ENCODE data around the gene ANKFN1.

ANKFN1 gene, protein sequence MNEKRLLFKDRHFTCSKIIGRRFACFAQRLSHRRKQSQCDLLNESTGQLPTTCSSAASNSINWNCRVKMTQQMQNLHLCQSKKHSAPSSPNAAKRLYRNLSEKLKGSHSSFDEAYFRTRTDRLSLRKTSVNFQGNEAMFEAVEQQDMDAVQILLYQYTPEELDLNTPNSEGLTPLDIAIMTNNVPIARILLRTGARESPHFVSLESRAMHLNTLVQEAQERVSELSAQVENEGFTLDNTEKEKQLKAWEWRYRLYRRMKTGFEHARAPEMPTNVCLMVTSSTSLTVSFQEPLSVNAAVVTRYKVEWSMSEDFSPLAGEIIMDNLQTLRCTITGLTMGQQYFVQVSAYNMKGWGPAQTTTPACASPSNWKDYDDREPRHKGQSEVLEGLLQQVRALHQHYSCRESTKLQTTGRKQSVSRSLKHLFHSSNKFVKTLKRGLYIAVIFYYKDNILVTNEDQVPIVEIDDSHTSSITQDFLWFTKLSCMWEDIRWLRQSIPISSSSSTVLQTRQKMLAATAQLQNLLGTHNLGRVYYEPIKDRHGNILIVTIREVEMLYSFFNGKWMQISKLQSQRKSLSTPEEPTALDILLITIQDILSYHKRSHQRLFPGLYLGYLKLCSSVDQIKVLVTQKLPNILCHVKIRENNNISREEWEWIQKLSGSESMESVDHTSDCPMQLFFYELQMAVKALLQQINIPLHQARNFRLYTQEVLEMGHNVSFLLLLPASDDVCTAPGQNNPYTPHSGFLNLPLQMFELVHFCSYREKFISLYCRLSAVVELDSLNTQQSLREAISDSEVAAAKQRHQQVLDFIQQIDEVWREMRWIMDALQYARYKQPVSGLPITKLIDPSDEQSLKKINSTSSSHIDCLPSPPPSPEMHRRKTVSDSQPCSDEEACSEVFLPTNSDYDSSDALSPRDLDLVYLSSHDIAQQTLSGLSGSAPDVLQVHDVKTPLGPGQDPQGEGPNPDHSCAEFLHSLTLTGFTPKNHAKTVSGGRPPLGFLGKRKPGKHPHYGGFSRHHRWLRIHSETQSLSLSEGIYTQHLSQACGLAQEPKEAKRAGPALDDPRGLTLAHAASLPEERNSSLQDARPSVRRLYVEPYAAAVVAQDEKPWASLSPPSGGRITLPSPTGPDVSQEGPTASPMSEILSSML

DNA sequence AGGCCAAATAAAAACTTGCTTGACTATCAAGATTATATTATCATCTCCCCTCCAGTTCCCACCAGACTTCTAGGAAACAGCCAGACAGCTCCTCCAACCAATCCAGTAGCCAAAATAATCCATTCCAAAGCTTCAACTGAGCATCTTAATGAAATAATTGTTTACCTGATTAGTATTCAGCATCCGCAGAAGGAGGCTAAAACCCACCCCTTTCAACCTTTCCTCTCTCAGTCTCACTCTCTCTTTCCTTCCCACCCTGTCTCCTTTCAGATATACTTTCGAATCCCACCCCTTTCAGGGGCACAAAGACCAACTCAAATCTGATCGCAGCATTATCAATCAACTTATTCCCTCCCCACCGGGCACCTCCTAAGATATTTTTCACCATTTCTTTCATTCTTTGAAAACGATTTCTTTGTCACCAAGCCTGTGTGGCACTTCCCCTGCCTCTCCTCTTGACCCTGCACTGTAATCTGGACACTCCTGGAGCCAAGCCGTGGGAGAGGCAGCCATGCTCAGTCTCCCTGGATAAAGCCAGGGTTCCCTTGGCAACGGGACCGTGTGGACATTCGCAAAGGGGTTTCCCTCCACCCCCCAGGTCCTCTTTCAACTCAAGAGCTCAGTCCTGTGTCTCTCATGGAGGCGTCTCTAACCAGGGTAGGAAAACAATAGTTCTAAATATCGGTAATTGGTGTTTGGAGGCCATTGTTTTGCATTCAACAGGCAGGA, at the start of gene ANKFN1:
Gene ANKFN1 (plus strand): TSS at position 602 of the 729 bp plus-strand sequence. CDS start 59,193 bp downstream, outside the sequence.
- no peak for DNase-seq

DNA sequence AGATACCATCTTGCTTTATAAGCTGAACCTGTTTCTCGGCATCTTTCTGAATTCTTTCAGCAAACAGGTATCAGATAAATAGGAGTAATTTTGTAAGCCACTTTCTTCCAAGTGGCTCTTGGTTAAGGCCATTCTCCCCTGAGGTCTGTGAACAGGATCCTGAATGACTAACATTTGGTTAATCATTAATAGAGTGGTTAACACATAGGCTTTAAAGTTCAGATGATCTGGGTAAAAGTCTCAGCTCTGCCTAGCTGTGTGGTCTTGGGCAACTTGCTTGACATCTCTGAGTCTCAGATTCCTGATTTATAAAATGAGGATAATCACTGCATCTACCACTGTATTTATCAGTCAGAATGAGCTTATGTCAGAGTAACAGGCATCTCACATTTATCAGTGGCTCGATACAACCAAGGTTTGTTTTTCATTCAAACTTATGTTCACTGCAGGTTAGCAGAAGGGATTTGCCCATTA, 44.4 kb upstream of the ANKFN1 start:
- DNase-seq, result no peak

DNA sequence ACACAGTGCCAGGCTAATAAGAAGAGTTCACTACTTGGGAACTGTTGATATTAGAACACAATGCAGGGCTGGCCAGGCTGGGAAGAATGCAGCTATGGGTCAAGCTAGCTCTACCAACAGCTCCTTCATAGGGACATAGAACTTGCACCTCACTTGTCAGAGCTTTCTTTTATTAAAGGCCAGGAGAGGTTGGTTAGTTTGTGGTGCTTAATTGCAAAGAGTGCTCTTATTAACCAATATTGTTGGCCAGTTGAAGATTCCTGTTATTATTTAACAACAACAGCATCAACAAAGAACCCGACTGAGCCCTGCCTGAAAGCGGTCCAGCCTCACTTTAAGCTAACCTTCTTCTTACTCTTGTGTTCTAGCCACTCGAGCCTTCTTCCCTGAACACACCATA, 43.4 kb upstream of the ANKFN1 start:
- no peak for DNase-seq

DNA sequence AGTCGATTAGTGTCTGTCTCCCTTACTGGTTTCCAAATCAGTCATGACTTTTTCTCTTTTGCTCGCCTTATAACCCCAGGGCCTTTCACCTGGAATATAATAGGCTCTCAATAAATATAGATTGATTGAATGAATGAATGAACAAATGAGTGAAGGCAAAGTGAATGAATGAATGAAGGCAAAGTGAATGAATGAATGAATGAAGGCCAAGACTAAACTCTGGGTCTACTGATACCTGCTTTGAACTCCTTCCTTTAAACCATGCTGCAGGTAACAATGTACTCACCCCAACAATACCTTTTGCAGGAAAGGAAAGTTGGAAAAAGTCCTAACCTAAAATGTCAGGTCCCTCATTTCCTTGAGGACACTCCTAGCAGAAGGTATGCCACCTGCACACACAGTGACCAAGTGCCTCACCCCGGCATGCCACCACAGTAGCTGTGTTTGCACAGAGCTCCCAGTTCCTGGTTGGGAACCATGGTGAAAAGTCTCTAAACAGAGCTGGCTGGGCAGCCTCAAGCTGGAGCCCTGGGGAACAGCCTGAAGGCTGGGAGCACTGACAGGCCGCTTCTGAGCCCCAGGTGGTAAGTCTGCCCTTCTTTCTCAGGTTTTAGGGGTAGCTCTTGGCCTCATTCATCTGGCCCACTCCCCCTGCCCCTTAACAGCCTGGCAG, 42.7 kb upstream of the ANKFN1 start:
- DNase-seq, result peak; percentile 70

DNA sequence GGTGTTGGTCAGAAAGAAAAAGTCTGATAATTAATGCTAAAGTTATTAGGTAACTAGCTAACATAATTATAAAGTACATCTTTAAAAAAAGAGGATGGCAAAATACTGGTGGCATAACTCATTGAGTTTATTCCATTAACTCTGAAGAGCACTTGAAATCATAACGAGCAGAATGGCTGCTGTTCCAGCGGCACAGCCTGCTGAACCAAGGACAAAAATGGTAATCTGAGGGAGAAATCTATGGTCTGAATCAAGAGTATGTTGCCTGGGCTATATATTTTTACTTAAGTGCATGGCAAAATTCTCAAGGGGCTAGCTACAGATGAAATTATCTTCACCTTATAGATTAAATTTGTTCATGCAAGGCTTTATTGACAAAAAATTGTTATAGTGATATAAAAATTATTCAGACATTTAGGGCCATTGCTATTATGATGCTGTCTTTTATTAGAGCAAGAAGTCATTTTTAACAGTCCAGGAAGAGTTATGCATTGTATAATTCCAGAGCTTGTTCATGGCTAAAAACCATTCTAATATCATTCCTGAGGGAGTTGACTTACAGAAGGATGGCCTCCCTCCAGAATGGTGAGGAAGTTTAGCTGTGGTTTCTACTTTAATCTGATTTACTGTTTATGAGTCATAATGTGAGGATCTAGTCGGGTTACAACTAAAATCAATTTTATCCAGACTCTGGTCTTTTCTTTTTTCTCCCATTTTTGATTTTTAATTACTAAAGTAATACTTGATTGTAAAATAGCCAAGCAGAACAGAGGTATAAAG, 41.4 kb upstream of the ANKFN1 start:
- peak; percentile 23 for DNase-seq

DNA sequence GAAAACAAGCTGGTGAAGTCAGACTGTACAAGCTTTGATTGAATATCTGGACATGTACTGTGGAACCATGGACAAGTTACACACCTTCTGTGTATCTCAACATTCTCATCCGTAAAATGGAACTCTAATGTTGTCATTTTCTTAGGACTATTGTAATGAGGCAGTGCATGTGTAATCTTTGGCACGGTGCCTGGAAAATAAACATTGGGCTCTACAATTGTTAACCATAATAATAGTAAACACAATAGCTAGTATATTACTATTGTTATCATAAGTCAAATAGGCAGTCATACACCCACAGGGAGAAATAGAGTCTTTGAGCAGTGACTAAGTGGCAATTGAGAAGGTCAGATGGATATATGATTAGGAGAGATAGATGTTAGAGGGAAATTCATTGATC, 39.8 kb upstream of the ANKFN1 start:
- peak; percentile 12 for DNase-seq

DNA sequence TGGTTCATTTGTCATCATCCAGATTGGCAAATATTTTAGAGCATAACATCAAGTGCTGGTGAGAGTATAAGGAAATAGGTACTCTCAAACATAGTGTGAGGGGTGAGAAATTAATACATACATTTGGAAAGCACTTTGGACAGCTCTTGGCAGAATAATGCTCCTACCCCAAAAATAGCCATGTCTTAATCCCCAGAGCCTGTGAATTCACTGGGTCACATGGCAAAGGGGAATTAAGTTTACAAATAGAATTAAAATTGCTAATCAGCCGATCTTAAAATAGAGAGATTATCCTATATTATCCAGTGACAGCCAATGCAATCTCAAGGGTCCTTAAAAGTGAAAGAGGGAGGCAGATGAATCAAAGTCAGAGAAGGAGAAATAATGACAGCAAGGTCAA, 38.8 kb upstream of the ANKFN1 start:
- DNase-seq, result no peak

DNA sequence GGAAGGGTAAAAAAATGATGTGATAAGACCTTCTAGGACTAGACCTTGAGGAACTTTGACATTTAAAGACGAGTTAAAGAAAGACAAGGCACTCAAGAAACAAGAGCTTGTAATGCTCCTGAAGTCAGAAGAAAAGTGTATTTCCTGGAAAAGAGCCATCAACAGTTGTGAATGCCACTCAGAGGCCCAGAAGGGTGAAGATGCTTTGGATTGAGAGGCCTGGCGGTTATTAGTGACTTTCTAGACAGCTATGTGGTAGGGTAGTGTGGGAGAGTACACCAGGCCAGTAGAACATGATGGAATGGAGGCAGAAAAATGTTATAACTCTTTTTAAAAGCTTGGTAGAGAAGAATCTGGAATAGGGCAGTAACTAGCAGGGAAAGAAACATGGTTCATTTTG, 34.1 kb upstream of the ANKFN1 start:
- no peak for DNase-seq

DNA sequence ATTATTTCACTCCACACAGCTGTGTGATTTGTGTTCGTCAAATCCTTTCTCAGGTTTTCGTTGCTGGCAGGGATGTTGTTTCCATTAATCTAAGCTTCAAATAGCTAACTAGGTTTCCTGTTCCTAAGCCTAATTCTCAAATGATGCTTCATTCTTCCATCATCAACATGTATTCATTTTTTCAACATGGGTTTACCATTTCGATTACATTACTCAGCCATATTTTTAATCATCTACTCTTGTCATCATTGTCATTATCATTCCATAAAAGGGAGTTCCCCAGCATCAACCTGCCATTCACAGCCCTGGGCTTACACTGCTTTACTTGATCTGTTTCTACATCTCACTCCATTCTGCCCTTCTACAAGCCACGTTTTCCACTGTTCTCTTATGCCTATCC, 33.3 kb upstream of the ANKFN1 start:
- no peak for DNase-seq

DNA sequence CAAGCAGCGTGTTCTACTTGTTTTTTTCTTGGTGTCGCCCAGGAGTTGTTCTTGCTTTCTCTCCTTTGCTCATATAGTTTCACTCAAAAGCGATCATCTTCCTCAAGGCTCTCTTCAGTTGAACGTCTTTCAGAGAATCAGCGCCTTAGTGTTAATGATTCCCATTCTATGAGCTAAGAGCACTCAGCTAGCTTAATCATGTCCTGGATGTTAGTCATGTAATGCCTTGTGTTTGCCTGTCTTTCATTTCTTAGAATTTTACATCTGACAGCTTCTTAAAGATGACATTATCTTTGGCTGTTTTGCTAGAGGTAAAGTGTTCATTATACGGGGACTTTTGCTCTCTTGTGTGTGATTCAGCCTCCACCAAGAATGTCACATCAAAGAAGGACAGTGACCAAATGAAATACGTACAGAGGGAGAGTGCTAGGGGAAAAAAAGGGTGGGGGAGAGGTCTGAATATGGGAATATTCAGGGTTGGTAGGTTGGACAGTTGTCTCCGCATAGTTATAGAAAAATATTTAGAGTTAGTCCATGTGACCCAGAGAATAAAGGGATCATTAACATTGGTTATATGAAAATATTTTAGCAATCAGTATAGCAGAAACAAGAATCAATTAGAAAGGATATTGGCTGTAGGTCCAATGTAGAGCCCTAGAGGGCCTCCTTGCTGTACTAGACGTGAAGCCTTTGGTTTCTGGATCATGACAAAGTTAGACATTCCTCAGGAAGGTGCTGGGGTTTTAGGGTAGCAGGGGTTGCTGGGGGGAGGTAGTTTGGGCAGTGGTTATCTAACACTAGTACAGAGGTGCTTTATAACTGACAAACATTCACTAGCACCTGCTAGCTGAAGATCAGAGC, 31.9 kb upstream of the ANKFN1 start:
- no peak for DNase-seq

DNA sequence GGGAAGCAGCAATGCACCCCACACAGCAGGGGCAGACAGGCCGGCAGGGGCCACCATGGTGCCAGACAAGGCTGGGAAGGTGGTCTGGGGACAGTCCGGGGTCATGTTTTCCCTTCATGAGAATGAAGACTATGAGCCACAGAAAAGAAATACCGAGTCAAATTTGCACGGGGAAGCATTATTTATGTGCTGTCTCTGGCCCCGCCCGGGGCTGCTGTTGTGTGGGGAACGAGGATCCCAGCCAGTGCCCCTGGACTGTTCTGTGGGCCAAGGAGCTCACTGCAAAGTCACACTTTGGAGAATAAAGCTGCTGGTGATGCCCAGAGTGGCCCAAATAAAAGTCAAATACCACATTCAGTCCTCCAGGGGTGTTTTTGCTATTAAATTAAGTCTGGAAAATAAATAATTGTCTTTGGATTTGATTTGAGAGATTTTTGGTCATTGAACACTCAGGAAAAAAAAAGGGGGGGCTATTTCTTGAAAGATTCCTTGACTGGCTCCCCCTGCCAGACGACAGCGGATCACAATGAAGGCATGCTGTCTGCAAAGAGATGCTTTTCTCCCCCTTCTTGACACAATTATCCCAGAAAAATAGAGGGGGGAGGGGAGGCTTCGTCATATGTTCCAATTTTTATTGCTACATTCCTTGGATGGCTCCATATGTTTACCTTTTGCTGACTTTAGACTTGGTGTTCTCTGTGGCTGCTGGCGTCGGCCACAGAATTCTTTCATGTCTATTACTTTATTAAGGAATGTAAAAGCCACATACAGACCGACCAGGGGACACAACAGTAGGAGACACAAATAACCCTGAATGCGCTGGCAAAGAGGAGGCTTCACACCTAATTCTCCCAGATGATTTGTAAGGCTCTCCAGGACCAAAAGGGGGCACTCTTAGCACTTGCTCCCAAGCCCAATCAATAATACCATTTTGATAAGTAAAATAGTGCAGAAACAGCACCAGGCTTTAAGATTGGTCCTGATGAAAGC, 27.1 kb upstream of the ANKFN1 start:
- no peak for DNase-seq

DNA sequence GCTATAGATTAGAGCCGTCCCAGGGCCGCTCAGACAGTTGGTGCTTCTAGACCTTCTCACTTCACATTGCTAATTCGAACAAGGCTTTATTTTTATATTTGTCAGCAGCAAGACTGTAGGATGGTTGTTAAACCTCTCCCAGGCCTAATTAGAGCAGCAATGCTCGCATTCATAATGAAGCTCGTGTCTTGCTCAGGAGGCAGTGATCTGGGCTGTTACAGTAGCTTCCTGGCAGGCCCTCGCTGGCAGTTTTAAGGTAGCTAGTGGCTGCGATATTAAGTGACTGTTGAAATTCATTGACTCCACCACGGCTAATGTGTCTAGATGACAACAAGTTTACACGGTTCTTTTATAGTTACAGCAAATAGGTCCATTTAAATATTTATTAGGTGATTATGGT, 23.2 kb upstream of the ANKFN1 start:
- DNase-seq, result no peak

DNA sequence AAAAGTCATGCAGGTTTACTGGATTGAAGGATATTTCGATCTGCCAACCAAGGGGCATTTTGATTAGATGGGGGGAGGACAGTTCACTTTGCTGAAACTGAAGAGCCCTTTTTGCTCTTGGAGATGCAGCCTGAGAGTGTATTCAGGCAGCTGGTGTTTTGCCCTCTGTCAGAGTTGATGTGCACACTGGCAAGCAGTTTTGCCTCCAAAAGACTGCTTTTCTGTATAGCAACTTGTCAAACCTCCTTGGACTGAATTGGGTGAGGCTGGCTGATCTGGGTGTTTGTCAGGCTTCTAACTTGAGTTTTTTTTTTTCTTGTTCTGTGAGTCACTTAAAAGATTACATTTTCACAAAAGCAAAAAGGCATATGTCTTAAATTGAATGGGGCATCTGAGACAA, 22.6 kb upstream of the ANKFN1 start:
- no peak for DNase-seq

DNA sequence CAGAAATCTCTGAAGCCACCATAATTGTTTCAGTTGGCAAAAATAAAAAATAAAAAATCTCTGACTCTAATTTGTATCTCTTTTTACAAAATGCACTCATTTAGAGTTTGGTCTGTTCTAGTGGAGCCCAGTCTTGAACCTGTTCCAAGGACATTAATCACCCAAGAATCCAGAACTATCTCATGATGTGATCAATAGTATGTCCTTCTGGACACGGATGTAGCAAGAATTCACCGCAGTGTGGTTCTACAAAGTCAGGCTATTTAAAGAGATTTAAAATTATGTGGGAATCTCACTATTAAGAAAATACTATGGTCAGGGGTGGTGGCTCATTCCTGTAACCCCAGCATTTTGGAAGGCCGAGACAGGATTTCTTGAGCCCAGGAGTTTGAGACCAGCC, 21.8 kb upstream of the ANKFN1 start:
- no peak for DNase-seq

DNA sequence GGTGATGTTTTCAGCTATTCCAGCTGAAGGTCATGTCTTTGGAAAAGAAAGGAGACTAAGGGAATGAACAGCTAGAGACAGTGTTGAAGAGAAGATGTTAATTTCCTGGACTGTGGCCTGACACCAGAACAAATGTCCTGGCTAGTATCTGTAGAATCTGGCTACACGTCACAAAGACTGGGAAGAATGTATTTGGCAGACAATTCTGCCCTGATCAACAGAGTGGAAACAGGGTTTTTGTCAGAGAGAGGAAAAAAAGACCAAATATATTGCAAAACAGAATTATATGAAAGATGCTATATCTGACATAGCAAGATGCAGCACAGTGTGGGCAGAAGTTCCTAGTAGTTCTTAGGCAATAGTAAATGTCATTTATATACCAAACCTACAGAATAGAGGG, 17.0 kb upstream of the ANKFN1 start:
- DNase-seq, result no peak

DNA sequence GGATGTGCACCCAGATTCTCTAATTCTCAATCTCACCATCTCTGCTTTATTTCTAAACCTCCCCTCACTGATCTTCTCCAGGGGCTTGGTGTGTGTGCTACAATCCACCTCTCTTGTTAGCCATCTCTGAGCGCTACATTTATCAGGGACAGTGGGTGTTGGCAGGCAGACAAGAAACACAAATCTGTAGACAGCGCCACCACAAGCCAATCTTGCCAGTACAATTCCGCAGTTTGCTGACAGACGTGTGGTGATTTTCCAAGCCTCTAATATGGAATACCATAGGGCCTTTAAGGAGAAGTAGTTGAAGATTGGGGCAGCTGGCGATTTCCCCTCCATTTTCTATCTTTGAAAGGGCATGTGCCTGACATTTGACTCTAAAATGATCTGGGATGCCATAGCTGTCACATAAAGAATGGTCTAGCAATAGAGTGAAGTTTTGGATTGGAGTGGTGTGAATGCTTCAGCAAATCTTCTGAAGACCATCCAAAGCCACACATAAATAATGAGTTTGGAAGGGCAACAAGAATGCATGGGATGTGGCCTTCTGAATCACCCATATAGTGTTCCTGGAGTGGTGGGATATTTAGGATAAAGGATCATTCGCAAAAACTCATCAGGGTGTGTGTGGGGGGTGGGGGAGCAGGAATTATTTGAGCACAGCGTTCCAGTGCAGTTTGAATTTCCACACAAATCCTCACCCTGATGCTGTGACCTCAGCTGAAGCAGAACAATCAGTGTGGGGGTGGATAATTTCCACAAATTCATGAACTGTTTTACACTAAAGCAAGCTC, 12.0 kb upstream of the ANKFN1 start:
- DNase-seq, result no peak

DNA sequence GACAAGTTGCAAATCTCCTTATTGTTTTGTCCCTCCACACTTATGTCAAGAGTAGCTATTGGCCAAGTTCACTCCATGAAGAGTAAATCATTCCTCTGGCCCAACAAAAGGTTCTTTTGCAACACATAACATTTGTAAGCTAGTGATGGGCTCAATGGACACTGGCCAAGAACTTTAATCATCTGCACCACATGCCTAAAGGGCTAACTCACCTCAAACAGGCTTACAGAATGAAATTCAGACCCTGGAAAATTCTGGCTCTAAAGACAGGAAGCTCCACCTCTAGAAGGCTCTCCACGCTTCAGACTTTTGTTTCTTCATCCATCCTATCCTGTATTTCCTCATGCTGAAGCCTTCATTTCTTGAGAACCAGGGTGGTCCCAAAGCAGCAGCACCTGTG, 10.9 kb upstream of the ANKFN1 start:
- DNase-seq, result no peak

DNA sequence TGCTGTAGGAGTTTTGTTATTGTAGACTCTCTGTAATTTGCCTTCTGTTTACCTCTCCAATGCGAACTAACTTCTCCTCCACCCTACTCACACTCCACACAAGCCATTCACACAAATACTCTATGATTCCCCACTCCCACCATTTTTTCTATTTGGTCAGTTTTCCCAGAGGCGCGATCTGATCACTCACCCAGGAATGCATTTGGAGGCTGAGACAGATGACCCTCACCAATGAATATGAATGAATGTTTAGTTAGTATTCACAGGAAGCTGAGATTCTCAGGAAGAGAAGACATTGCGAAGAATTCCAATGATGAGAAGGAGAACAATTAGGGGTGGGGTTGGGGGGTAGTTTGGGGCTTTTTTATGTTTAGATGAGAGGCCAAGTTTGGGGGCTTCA, 10.5 kb upstream of the ANKFN1 start:
- DNase-seq, result no peak
